ENCODE data around the gene EHD3. TPM values are rescaled to one million over a fixed set of nuclear protein-coding genes. Genes with fewer than 3 reads are reported as not detected.

EHD3 gene
- total and polyA plus RNA-seq, 2 of the 13 experiments (the other 11 are each of a cell fraction or from before 2014, with no cell fraction given): 0.20 to 0.69 TPM

GRCh38 chr2:31222071-31222470 is 11.9 kb upstream of the EHD3 start (continued):
- TF ChIP-seq CEBPZ (IDR thresholded peaks at IDR 0.05; ENCODE audit: low read length): no peak
- TF ChIP-seq ZNF275 (CRISPR knock-in tag; IDR thresholded peaks at IDR 0.05; ENCODE audit: borderline replicate concordance): no peak

GRCh38 chr2:31223026-31223425 is 10.9 kb upstream of the EHD3 start:
- H3K9me3 ChIP-seq (ENCODE audit: low read length): no peaks in the 10 kb centered on the region
- no peaks in the 10 kb centered on the region for H3K4me1 ChIP-seq (ENCODE audit: insufficient read depth, low read length)
- no peak overlapping the region for H3K9ac ChIP-seq (ENCODE audit: insufficient read depth, low read depth, low read length)
- intact Hi-C loops (cut with micrococcal nuclease; ENCODE audit: unreplicated experiment) (loop anchor here (5.0 kb wide), 1 partner anchor 876 kb away; no protein-coding TSS in a partner anchor), in situ Hi-C loops (cut with HindIII; ENCODE audit: extremely low pct_ligation_motif_present, low pct_unique_long_range_greater_than_20kb) (no loop called here)
- no peaks in the 10 kb centered on the region for H3K36me3 ChIP-seq (replicated peaks in 1 of 2; ENCODE audit: control insufficient read depth in 1 of 2, insufficient read depth in 2 of 2, low read length in 2 of 2)
- no peaks in the 10 kb centered on the region for H4K20me1 ChIP-seq (ENCODE audit: insufficient read depth, low read length)
- DNase-seq (ENCODE audit: low spot score) (no peak), FAIRE-seq (no peak), ATAC-seq (no peak)
- no peak overlapping the region for H2AFZ ChIP-seq (ENCODE audit: low read length)
- no peak overlapping the region for H3K4me3 ChIP-seq (replicated peaks in 1 of 3; ENCODE audit: insufficient read depth in 1 of 3, low read depth in 2 of 3, low read length in 3 of 3)
- no peak for TF ChIP-seq FLYWCH1 (CRISPR knock-in tag; IDR thresholded peaks at IDR 0.05)
- TF ChIP-seq ZNF276 (CRISPR knock-in tag; IDR thresholded peaks at IDR 0.05; ENCODE audit: low read depth): no peak
- no peak for TF ChIP-seq ZNF547 (CRISPR knock-in tag; IDR thresholded peaks at IDR 0.05)
- no peak for TF ChIP-seq SPEN (CRISPR knock-in tag; IDR thresholded peaks at IDR 0.05; ENCODE audit: low read depth)
- TF ChIP-seq SETDB1 (CRISPR knock-in tag; IDR thresholded peaks at IDR 0.05; ENCODE audit: borderline replicate concordance): no peak
- no peak for TF ChIP-seq TMF1 (CRISPR knock-in tag; IDR thresholded peaks at IDR 0.05; ENCODE audit: low read depth)
- TF ChIP-seq ZFP90 (CRISPR knock-in tag; IDR thresholded peaks at IDR 0.05; ENCODE audit: borderline replicate concordance): no peak
- no peak for TF ChIP-seq ZFP36 (IDR thresholded peaks at IDR 0.05; ENCODE audit: borderline replicate concordance, low read depth, low read length, partially characterized antibody)
- no peak for TF ChIP-seq CREB3 (CRISPR knock-in tag; IDR thresholded peaks at IDR 0.05)
- TF ChIP-seq ZNF567 (CRISPR knock-in tag; IDR thresholded peaks at IDR 0.05; ENCODE audit: borderline replicate concordance): no peak
- no peak for TF ChIP-seq FOXM1 (CRISPR knock-in tag; IDR thresholded peaks at IDR 0.05)
- TF ChIP-seq ETV6 (CRISPR knock-in tag; conservative IDR thresholded peaks at IDR 0.05): no peak
- TF ChIP-seq ARNT (IDR thresholded peaks at IDR 0.05): no peak
- no peak overlapping the region for H3K4me2 ChIP-seq (ENCODE audit: low read depth, low read length)
- POLR2A ChIA-PET: no interaction called here
- H3K27me3 ChIP-seq (ENCODE audit: control insufficient read depth in 1 of 2, insufficient read depth in 2 of 2, low read length in 2 of 2): peaks cover 0 to 27% of the 10 kb centered on the region in 2 experiments; a peak in 3 of 5 replicates
- WGBS (ENCODE audit: low lambda C conversion rate): 5% methylated on average over 4 of the region's 4 CpGs
- no TSS peak for BruUV-seq (replicated peaks)
- no peak overlapping the region for H3K27ac ChIP-seq (ENCODE audit: extremely low read length, insufficient read depth, low read length)
- CTCF ChIA-PET (ENCODE audit: low intra/inter-chr PET ratio, low total read pairs): no interaction called here
- H3K79me2 ChIP-seq (ENCODE audit: insufficient read depth, low read length): no peaks in the 10 kb centered on the region

Data from HepG2 (cell line).